ENCODE results near the gene DHRS3.

- TF ChIP-seq CTCF (IDR thresholded peaks at IDR 0.05) (no peak), POLR2AphosphoS5 (IDR thresholded peaks at IDR 0.05) (no peak), POLR2A (IDR thresholded peaks at IDR 0.05) (no peak), EP300 (IDR thresholded peaks at IDR 0.05) (no peak)
These were observed 13.0 kb upstream of the DHRS3 start for GRCh38 chr1:12630946-12631530.

Measured in suprapubic skin (tissue), 4 donors.